HCT116 (cell line): Measurements from ENCODE around the gene AUTS2.

Experiments
- EGR1 ChIP-seq: IDR thresholded peaks from 2 replicates; pipeline ENCODE4 v1.6.1; 2012; ENCODE audit warnings: low read depth
- ELF1 ChIP-seq: IDR thresholded peaks from 2 replicates; pipeline ENCODE4 v1.6.1; 2012; ENCODE audit warnings: low read depth, borderline replicate concordance
- EZH2phosphoT487 ChIP-seq: fragments of 200-600 bp; IDR thresholded peaks from 2 replicates; pipeline ENCODE4 v1.6.1; 2018; ENCODE audit warnings: antibody characterized with exemption, borderline replicate concordance
- JUND ChIP-seq: IDR thresholded peaks from 2 replicates; pipeline ENCODE4 v1.6.1; 2012
- POLR2A ChIP-seq: IDR thresholded peaks from 2 replicates; pipeline ENCODE4 v1.7.0; 2011; ENCODE audit warnings: borderline replicate concordance; ENCODE audit not compliant: insufficient read depth, insufficient read length; ENCODE audit errors: extremely low read depth
- POLR2AphosphoS5 ChIP-seq: IDR thresholded peaks from 2 replicates; pipeline ENCODE4 v1.6.1; 2011; ENCODE audit warnings: mild to moderate bottlenecking, low read depth, low read length, moderate library complexity
- SP1 ChIP-seq: IDR thresholded peaks from 2 replicates; pipeline ENCODE4 v1.6.1; 2012; ENCODE audit warnings: low read depth
- SRF ChIP-seq: IDR thresholded peaks from 2 replicates; pipeline ENCODE4 v1.6.1; 2012; ENCODE audit warnings: low read depth
- TF ChIP-seq, protein P1 (sequence below), 3 experiments: fragments of 200-600 bp in 1 of 3; sonication (generic) in 1 of 3; IDR thresholded peaks in 2 of 3; conservative IDR thresholded peaks in 1 of 3; 2 replicates each; pipeline ENCODE4 v1.5.1; 2012 to 2017; ENCODE audit warnings: low read depth in 2 of 3, low read length in 2 of 3, antibody characterized with exemption in 1 of 3, borderline replicate concordance in 1 of 3, control low read depth in 1 of 3, mild to moderate bottlenecking in 1 of 3, mixed read lengths in 1 of 3, mixed run types in 1 of 3, moderate library complexity in 1 of 3; ENCODE audit not compliant: insufficient read depth in 1 of 3
- TF ChIP-seq, protein P2 (sequence below): IDR thresholded peaks from 2 replicates; pipeline ENCODE4 v1.6.1; 2012; ENCODE audit warnings: low read depth

DNA sequence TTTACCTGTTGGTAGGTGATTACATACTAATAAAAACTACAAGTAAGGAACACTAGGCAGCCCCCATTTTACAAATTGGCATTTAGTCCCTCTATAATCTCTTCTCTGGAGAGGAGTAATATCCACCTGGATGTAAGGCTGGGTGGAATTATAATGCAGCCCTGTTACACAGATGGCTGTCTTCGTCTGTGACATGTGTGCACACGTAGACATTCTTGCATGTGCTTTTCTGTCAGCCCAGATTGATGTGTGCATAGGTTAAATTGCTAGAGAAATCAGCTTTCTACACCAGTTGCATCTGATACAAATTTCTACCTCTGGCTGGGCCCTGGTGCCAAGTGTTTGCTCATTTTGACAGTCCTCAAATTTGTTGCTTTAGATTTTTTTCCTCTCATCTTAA is 715.9 kb downstream of the AUTS2 start:
- no peak for TF ChIP-seq SRF
- TF ChIP-seq, protein P1, sequence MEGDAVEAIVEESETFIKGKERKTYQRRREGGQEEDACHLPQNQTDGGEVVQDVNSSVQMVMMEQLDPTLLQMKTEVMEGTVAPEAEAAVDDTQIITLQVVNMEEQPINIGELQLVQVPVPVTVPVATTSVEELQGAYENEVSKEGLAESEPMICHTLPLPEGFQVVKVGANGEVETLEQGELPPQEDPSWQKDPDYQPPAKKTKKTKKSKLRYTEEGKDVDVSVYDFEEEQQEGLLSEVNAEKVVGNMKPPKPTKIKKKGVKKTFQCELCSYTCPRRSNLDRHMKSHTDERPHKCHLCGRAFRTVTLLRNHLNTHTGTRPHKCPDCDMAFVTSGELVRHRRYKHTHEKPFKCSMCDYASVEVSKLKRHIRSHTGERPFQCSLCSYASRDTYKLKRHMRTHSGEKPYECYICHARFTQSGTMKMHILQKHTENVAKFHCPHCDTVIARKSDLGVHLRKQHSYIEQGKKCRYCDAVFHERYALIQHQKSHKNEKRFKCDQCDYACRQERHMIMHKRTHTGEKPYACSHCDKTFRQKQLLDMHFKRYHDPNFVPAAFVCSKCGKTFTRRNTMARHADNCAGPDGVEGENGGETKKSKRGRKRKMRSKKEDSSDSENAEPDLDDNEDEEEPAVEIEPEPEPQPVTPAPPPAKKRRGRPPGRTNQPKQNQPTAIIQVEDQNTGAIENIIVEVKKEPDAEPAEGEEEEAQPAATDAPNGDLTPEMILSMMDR (IDR thresholded peaks at IDR 0.05 in 2 of 3, conservative IDR thresholded peaks at IDR 0.05 in 1 of 3; ENCODE audit: borderline replicate concordance in 1 of 3, insufficient read depth in 1 of 3, low read depth in 2 of 3, low read length in 2 of 3), result no peak
- no peak for TF ChIP-seq ELF1
- TF ChIP-seq POLR2A, result no peak
- TF ChIP-seq SP1, result no peak
- TF ChIP-seq, protein P2, sequence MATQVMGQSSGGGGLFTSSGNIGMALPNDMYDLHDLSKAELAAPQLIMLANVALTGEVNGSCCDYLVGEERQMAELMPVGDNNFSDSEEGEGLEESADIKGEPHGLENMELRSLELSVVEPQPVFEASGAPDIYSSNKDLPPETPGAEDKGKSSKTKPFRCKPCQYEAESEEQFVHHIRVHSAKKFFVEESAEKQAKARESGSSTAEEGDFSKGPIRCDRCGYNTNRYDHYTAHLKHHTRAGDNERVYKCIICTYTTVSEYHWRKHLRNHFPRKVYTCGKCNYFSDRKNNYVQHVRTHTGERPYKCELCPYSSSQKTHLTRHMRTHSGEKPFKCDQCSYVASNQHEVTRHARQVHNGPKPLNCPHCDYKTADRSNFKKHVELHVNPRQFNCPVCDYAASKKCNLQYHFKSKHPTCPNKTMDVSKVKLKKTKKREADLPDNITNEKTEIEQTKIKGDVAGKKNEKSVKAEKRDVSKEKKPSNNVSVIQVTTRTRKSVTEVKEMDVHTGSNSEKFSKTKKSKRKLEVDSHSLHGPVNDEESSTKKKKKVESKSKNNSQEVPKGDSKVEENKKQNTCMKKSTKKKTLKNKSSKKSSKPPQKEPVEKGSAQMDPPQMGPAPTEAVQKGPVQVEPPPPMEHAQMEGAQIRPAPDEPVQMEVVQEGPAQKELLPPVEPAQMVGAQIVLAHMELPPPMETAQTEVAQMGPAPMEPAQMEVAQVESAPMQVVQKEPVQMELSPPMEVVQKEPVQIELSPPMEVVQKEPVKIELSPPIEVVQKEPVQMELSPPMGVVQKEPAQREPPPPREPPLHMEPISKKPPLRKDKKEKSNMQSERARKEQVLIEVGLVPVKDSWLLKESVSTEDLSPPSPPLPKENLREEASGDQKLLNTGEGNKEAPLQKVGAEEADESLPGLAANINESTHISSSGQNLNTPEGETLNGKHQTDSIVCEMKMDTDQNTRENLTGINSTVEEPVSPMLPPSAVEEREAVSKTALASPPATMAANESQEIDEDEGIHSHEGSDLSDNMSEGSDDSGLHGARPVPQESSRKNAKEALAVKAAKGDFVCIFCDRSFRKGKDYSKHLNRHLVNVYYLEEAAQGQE, result no peak
- no peak for TF ChIP-seq JUND
- TF ChIP-seq POLR2AphosphoS5, result no peak
- no peak for TF ChIP-seq EGR1
- no peak for TF ChIP-seq EZH2phosphoT487
